ENCODE data around the gene TNNI3K. TPM values are rescaled to one million over a fixed set of nuclear protein-coding genes. Genes with fewer than 3 reads are reported as not detected.

TNNI3K gene
- polyA plus RNA-seq, 1 of the 3 experiments (the other 2 are of a cell fraction) = 0.31 TPM

DNA sequence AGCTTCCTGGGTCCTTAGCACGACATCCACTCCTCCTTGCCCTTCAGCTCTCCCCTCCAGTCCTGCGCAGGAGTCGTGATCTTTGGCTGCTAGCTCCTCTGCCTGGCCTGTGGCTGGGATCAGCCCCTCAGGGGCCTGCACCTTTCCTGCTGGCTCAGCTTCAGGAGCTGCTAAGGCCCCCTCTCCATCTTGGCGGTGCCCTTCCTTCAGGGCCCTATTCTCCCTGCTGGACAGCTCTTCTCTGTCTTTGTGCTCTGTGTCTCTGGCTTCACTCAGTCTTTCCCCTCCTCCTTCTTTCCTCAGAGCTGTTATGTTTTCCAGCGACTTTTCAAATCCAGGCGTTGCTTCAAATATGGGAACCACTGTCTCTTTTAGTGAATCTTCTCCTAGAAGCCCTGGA, 336.7 kb downstream of the TNNI3K start:
- Histone ChIP-seq H3K4me1 (ENCODE audit: control insufficient read depth in 1 of 2, insufficient read depth in 2 of 2, low read depth in 1 of 2, low read length in 1 of 2) (peaks cover 0 to 7% of the 10 kb centered on the region in 2 experiments; a peak in 1 of 4 replicates), H3K9me3 (no peaks in the 10 kb centered on the region), H3K9ac (no peak overlapping the region), H4K20me1 (ENCODE audit: insufficient read depth) (no peaks in the 10 kb centered on the region), H3K4me3 (ENCODE audit: low read depth in 2 of 2, low read length in 1 of 2) (no peak overlapping the region), H3K27me3 (ENCODE audit: insufficient read depth) (no peaks in the 10 kb centered on the region), H3K79me2 (ENCODE audit: insufficient read depth) (no peaks in the 10 kb centered on the region), H2AFZ (ENCODE audit: low read depth) (no peak overlapping the region), H3K36me3 (replicated peaks in 1 of 2; ENCODE audit: control insufficient read depth in 1 of 2, insufficient read depth in 2 of 2, low read length in 1 of 2) (no peaks in the 10 kb centered on the region), H3K4me2 (no peak overlapping the region), H3K9me2 (no peaks in the 10 kb centered on the region), H3F3A (replicated peaks; ENCODE audit: insufficient read depth) (no peaks in the 10 kb centered on the region), H3K27ac (ENCODE audit: low read depth in 2 of 2, low read length in 1 of 2) (no peak overlapping the region)
- ChIA-PET POLR2A (no interaction called here), CTCF (interaction anchor here (1.4 kb wide), 1 partner anchor 12 kb away, joined by 5 read pairs; no protein-coding TSS in a partner anchor)
- WGBS (ENCODE audit: low lambda C conversion rate) = 70% methylated on average over 5 of the region's 6 CpGs
- no peak for DNase-seq
- TF ChIP-seq RXRA (IDR thresholded peaks at IDR 0.05; ENCODE audit: borderline replicate concordance, low read depth) (no peak), NFIC (IDR thresholded peaks at IDR 0.05; ENCODE audit: borderline replicate concordance) (no peak), MEF2A (IDR thresholded peaks at IDR 0.05; ENCODE audit: borderline replicate concordance, low read depth) (no peak)
- TF ChIP-seq, protein P1, sequence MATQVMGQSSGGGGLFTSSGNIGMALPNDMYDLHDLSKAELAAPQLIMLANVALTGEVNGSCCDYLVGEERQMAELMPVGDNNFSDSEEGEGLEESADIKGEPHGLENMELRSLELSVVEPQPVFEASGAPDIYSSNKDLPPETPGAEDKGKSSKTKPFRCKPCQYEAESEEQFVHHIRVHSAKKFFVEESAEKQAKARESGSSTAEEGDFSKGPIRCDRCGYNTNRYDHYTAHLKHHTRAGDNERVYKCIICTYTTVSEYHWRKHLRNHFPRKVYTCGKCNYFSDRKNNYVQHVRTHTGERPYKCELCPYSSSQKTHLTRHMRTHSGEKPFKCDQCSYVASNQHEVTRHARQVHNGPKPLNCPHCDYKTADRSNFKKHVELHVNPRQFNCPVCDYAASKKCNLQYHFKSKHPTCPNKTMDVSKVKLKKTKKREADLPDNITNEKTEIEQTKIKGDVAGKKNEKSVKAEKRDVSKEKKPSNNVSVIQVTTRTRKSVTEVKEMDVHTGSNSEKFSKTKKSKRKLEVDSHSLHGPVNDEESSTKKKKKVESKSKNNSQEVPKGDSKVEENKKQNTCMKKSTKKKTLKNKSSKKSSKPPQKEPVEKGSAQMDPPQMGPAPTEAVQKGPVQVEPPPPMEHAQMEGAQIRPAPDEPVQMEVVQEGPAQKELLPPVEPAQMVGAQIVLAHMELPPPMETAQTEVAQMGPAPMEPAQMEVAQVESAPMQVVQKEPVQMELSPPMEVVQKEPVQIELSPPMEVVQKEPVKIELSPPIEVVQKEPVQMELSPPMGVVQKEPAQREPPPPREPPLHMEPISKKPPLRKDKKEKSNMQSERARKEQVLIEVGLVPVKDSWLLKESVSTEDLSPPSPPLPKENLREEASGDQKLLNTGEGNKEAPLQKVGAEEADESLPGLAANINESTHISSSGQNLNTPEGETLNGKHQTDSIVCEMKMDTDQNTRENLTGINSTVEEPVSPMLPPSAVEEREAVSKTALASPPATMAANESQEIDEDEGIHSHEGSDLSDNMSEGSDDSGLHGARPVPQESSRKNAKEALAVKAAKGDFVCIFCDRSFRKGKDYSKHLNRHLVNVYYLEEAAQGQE (IDR thresholded peaks at IDR 0.05; ENCODE audit: low read depth, low read length) = peak; percentile 53; the same call in 1 of the 2 replicates

DNA sequence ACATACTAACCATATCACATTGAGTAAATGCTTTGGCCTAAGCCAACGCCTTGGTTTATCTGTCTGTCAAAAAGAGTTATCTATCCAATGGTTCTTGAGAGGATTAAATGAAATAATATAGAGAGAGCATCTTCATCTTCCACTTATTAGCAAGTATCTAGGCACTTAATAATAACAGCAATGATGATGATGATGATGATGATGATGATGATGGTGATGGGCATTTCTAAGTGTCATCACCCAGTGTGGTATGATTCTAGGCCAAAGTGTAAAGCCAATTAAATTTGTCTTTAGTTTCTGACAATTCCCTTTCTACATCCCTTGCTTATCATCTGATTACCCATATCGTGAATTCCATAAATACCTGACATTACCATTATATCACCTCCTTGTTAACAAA, 342.9 kb downstream of the TNNI3K start:
- Histone ChIP-seq H3K9me3 (no peaks in the 10 kb centered on the region), H3K27ac (ENCODE audit: low read depth in 2 of 2, low read length in 1 of 2) (no peak overlapping the region), H3K27me3 (ENCODE audit: insufficient read depth) (no peaks in the 10 kb centered on the region), H3F3A (replicated peaks; ENCODE audit: insufficient read depth) (no peaks in the 10 kb centered on the region), H3K4me1 (ENCODE audit: control insufficient read depth in 1 of 2, insufficient read depth in 2 of 2, low read depth in 1 of 2, low read length in 1 of 2) (no peaks in the 10 kb centered on the region; a peak in 1 of 4 replicates), H3K36me3 (replicated peaks in 1 of 2; ENCODE audit: control insufficient read depth in 1 of 2, insufficient read depth in 2 of 2, low read length in 1 of 2) (no peaks in the 10 kb centered on the region), H3K9ac (no peak overlapping the region), H4K20me1 (ENCODE audit: insufficient read depth) (no peaks in the 10 kb centered on the region), H3K9me2 (no peaks in the 10 kb centered on the region), H3K4me2 (no peak overlapping the region), H3K4me3 (ENCODE audit: low read depth in 2 of 2, low read length in 1 of 2) (no peak overlapping the region), H3K79me2 (ENCODE audit: insufficient read depth) (no peaks in the 10 kb centered on the region), H2AFZ (ENCODE audit: low read depth) (no peak overlapping the region)
- no peak for DNase-seq
- CTCF ChIA-PET = interaction anchor here (0.7 kb wide), 1 partner anchor 11 kb away, joined by 3 read pairs; no protein-coding TSS in a partner anchor
- TF ChIP-seq, protein P2, sequence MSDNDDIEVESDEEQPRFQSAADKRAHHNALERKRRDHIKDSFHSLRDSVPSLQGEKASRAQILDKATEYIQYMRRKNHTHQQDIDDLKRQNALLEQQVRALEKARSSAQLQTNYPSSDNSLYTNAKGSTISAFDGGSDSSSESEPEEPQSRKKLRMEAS (IDR thresholded peaks at IDR 0.05; ENCODE audit: low read depth) = no peak
- TF ChIP-seq TCF12 (IDR thresholded peaks at IDR 0.05) (no peak), EP300 (IDR thresholded peaks at IDR 0.05; ENCODE audit: borderline replicate concordance in 1 of 2, low read depth in 1 of 2, low read length in 1 of 2) (no peak), FOXM1 (IDR thresholded peaks at IDR 0.05; ENCODE audit: low read depth) (no peak), RCOR1 (IDR thresholded peaks at IDR 0.05; ENCODE audit: low read length) (no peak), RFX5 (IDR thresholded peaks at IDR 0.05; ENCODE audit: low read length) (no peak), JUND (IDR thresholded peaks at IDR 0.05) (no peak)
- POLR2A ChIA-PET = no interaction called here
- WGBS (ENCODE audit: low lambda C conversion rate) = 40% methylated on average over 2 of the region's 2 CpGs

Measured in SK-N-SH (cell line).